Stimulated activated CD4-positive, alpha-beta T cell treated with anti-CD3 and anti-CD28 coated beads, TNF-alpha, amount 100 ng/mL, for 24 hours (primary cell): ENCODE results near the gene DKK2.

ENCODE experiments used
- DNase-seq, 3 experiments: peaks; one replicate each; pipeline ENCODE4 v3.0.0-alpha.2; 2020; ENCODE audit warnings: low read depth in 3 of 3

DKK2 gene

DNA sequence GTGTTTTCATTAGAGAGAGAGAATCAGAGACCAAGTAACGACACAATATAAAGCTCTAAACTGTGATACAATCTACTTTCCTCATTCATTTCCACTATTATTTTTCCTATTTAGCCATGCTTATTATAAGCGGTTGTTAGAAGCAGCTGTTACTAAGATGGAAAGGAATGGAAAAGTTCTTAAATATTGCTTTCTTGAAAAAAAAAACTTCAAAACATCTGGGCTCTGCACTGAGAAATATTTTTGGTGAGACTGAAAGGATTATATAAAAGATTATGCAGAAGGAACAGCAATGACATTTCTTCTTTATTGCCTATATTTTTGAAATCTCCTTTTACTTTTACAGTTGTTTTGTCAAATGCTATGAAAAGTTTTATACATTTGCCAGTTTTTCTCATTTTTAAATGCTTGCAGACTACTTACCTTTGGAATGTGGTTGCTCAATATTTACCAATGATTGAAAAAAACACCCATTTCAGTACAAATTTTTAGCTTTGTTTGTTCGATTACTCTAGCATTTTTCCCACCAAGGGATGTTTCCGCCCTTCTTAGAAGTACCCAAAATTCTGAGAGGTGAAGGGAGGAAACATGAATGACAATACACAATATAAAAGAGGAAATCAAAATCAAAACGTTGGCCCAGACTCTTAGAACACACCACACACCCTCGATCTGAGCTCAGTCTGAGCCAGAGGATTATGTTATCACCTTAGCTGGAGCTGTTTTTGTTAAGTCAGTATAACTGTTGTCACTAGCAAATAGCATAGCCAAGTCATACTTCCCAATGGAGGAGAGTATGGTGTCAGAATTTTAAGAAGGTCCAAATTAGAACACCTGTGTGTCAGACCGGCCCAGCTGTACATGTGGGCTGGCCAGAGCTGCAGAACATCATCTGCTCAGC is 18.4 kb downstream of the DKK2 start:
- DNase-seq = no peak

DNA sequence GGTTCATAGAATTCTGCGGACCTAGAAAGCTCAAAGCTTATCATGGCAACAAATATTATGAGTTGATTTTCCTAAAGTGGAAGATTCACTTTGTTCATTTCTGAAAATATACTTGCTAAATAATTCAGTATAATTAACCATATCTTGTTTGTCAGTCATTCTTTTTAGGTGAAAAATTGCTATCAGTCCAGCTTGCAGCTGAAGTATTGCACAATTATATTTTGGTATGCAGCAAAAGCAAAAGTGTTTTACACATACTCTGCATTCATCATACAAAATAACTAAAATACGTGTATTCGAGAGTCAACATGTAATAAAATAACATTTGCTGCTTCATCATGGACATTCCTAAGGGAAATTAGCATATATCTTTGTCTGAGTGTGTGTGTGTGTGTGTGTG is 24.8 kb downstream of the DKK2 start:
- no peak for DNase-seq

DNA sequence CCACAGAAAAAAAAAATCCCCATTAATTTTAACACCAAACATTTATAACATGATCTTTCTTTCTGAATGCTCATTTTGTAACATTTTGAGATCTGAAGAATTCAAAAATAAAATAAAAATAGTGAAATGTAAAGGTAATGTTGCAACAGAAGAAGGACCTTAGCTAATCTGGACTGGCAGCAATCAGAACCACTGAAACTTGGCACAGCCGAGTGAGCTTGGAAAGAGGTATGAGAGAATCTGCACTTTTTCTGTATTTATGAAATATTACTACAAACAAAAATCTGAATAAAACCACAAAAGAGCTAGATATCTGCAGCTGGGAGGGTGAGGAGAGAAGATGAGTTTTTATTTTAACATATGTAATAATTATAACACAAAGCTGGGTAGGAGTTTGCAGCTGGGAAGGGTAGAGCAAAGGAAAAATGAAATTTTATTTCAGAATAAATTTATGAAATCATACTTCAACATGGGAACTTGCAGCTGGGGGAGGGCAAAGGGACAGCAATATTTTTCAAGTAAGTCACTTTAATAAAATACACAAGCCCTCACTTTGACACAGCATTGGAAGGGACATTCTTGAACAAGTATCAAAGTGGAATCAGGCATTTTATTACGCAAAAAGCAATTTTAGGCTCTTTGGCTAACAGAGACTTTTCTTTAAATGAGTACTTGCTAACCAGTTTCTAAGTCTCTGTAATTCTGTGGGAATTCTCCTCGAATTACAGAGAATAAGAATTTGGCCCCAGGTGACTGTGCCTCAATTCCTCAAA is 26.7 kb downstream of the DKK2 start:
- no peak for DNase-seq

DNA sequence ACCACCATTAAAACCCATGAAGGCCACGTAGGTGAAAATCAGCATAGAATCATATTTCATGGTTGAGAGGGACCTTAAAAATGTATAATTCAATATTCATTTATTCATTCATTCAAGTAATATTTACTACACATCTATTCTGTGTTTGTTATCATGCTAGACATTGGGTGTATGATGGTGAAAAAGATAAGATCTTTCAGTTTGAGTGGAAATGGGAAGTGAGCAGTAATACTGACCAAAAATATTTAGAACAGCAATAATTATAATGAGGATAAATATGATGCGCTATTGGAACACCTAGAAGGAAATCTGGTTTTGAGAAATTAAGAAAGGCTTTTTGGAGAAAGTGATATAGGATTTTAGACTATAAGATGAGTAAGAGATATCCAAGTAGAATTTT is 28.0 kb downstream of the DKK2 start:
- DNase-seq = no peak

DNA sequence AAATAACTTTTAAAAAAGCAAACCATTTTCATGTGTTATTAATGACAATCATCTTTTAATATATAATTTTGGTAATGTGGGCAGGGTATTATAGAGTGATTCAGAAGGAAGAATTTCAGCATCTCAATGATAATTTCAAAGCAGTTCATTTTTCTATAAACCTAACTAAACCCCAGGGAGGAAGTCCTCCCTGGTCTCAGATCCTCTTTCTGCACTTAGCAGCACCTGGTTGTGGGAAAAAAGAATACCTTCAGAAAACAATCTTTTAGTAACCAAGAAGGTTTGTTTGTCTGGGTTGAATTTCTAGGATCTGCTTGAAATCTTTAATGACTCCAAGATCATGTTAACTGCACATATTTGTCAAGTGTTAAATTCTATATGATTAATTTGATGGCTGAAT is 29.9 kb downstream of the DKK2 start:
- no peak for DNase-seq

DNA sequence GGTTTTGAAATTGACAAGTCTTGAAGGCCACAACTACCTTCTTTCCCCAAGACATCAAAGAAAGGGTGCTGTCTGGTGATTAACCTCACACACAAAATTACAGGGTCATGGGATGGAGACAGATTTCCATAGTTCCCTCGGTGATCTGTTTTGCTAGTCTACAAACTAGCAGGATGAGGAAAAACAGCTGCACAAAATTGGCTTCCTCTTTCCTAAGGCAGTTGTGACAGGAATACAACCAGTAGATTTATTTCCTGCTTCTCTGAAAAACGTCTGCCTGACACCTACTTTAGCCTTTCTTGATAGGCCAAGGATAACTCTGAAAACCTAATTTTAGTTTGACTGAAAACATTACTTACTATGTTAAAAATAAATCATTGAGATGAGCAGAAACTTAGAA is 39.6 kb downstream of the DKK2 start:
- DNase-seq = no peak

DNA sequence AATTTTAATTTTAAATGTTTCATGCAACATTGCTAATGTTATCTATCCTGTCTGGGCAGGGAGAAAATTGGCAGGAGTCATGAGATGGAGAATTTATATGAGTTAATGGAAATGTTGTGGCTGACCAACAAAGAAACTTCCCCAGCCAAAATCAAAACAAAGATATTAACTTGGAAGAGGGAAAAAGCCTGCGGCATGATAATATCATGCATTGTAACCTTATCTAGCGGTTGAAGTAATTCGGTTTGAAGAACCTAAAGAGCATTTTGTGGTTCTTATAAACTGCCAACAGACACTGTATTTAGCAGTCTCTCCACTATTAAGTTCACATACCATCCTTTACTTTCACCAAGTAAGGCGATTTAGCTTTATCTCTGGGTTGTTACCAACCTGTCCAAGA is 42.3 kb downstream of the DKK2 start:
- DNase-seq = no peak

DNA sequence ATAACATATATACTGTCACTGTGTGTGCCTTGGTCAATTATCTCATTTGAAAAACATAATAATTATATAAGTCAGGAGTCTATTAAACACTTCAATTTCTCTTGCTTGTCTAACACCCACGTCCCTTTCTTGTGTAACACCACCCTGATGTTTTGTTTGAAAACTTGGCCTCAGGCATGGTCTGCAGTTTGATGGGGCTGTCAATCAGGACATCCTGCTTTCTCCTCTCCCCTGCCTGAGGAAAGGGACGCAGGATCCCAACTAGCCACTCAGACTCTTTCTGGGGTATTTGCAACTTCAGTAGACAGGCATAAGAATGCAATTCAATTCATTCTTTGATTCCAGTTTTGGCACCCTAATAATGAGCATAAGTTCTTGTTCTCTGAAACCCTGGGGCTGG is 48.8 kb downstream of the DKK2 start:
- DNase-seq = no peak

DNA sequence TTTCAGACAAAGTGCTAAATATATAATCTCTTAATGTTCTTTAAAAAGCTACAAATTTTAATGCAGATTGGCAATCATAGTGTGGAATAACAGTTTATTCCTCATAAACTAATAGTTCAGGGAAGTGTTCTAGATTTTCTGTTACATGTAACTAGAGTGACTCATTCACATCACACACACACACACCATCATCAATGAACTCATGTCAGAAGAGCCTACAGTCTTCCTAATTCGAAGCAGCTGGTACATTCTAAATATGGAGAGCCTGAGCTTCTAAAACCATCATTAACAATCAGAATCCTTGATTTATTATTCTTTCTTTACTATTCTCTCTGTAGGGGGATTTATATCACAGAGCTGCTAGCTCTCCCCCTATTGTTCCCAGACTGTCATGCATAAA is 49.6 kb downstream of the DKK2 start:
- no peak for DNase-seq

DNA sequence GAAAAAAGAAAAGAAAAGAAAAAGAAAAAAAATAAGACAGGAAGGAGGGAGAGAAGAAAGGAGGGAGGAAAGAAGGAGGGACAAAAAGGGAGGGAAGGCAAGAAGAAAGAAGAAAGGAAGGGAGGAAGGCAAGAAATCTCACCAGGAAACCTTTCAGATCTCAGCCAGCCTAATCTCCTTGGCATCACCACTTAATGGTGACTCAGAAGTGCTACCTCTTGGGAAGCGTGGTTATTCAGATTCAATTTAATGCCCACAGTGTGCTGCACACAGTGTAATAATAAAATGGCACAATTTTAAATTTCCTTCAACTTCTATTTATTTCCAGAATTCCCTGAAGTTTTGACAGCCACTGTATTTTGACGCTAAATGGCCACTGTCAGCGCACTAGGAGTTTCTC is 50.3 kb downstream of the DKK2 start:
- DNase-seq = no peak

DNA sequence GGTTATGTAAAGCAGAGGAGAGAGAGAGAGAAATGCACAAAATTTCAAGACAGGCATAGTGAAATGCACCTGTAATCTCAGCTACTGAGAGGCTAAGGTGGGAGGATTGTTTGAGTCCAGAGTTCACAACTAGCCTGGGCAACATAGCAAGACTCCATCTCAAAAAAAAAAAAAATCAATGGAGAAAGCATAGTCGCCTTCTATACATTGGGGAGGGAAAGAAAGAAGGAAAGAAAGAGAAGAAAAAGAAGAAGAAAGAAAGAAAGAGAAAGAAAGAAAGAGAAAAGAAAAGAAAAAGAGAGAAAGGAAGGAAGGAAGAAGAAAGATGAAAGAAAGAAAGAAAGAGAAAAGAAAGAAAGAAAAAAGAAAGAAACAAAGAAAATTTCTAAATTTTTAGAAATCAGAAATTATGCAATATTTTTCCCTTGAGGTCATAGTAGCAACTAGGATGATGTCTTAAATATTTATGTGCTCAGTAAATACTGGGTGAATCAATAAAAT is 53.4 kb downstream of the DKK2 start:
- no peak for DNase-seq

DNA sequence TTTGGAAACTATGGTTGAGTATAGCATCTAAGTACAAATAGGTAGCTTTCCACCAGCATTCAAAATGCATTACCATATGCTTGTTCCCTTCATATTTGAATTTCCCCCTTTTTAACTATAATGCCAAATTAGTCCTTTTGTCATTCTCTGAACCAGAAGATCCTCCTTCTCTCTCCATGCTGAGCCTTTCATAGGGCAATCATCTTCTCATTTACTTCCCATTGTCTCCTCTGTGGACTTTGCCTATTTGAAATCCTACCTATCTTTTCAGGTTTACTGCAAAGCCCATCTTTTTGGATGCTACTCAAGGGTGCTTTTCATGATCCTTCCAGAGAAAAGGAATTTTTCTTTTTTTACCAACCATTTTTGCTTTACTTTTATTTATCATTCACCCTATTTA is 54.7 kb downstream of the DKK2 start:
- no peak for DNase-seq

DNA sequence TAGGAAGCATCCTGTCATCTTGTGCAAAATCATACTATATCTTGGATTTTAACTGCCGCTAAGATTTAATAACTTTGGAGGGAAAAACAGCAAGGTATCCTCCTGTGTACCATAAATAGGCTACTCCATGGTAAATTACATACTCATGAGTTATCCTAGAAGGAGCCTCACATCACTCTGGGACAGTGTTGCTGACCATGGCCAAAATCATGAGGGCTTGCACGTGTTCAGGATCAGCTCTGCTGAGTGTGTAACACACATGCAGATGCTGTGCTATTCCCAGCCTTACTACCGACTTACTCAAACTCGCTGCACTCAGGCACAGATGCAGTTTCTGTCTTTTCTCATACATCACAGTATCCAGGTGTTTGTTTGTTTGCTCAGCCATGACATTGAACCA is 56.6 kb downstream of the DKK2 start:
- no peak for DNase-seq

DNA sequence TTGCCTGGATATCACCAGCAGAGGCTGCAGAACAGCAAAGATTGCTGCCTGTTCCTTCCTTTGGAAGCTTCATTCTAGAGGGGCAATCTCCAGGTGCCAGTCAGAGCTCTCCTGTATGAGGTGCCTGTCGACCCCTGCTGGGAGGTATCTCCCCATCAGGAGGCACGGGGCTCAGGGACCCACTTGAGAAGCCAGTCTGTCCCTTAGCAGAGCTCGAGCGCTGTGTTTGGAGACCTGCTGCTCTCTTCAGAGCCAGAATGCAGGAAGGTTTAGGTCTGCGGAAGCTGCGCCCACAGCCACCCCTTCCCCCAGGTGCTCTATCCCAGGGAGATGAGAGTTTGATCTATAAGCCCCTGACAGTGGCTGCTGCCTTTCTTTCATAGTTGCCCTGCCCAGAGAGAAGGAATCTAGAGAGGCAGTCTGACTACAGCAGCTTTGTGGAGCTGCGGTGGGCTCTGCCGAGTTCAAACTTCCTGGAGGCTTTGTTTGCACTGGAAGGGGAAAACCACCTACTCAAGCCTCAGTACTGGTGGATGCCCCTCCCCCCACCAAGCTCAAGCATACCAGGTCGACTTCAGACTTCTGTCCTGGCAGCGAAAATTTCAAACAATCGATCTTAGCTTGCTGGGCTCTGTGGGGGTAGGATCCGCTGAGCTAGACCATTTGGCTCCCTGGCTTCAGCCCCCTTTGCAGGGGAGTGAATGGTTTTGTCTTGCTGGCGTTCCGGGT is 57.9 kb downstream of the DKK2 start:
- DNase-seq = no peak

DNA sequence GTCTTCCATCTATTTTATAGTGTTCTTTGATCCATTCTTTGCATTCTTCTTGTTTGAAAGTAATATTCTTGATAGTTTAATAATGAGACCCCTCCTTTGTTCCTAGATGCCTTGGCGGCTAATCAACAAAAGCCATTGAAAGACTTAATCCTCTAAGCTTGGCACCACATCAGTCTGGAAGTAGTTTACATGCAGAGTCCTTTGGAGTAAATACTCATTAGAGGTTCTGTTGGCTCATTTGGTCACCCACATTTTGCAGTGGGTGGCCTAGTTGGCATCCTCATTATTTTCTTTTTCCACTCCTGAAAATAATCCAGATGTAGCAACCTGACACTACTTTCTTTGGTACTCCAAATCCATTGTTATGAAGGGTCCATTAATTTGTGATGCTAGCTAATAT is 64.5 kb downstream of the DKK2 start:
- no peak for DNase-seq

DNA sequence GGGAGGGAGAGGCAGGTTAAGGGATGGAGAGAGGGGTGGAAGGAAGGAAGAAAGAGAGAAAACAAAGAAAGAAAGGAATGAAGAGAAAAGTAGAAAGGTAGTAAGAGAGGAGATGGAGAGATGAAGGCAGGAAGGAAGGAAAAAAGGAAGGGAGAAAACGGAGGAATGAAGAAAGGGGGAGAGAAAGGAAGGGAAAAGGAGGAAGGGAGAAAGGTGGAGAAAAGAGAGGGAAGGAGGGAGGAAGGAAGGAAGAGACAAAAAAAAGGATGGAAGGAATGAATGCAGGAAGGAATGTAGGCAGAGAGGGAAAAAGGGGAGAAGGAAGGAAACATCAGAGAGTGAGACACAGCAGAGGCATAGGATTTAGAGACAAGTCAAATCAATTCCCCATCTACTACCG is 68.2 kb downstream of the DKK2 start:
- DNase-seq = no peak

DNA sequence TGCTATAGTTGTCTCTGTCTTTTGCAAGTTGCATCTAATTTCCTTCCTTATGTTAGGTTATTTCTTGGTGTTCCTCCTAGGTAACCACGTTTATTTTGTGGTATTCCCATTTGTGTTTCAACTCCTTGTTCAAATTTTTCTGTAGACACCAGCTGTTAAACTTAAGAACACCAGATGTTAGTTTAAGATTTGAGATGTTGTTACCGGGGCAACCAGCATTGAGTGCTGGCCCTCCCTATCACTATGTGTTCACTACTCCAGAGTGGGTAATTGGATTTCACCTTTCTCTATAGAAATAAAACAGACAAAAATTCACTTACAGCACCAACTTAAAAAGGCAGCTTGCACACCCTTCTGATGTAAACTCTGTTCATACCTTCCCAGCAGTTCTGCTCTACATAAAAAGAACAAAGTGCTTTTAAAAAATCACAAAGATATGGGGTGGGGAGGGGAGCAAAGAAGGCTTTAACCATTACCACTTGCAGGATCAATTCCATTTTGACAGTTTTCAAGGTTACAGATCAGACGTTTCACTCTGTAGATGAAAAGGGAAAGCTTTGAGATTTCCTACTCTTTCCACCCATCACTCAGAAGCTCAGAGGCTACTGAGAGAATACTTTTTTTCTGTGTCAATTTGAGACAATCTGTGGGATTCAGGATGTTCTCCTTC is 82.9 kb downstream of the DKK2 start:
- DNase-seq = no peak

DNA sequence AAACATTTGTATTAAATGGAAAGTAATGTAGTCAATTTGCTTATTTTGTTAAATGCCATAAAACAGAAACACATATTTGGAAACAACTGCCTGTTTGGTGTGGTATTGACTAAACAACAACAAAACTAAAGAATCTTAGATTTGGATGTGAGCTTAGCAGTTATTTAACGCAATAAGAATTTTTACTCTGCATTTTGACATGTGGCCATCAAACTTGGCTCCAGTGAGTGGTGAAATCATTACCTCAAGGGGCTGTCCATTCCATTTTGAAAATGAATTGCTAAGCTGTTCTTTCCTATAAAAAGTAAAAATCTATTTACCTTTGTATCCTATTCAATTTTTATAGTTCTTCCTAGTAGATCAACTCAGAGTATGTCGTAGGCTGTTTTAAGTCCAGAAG is 84.2 kb downstream of the DKK2 start:
- no peak for DNase-seq

DNA sequence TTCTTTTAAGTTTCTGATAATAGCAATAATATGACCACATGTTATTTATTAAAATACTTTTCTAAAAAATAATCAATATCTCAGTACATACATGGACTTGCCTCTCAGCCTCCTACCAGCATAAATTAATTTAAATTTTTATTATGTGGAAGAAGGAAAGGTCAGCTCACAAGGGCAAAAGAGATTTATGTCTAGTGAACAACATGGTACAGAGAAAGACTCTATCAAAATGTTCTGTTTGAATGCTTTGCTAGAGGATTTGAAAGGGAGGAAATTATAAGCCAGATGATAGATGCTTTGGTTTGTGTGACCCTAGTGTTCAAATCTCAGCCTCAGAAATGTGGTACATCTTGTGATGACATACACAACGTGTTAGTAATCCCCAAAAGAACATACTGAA is 94.3 kb downstream of the DKK2 start:
- DNase-seq = no peak

DNA sequence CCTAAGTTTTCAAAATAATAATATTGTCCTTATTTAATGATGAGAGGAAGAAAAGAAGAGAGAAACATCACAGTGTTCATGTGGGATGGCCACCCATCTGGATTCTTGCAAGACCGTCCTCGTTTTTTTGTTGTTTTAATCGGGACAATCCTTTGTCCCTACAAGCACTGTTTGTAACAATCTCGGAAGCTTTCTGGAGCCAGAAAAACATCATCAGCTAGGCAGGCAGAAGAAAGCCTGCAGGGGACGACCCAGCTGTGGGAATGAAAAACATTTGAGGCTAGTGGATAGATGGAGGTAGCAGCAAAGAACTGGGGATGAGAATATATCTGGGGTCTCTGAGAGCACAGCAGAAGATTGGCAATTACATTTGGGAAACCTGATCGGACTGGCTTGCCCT is 105.6 kb downstream of the DKK2 start:
- DNase-seq = no peak

DNA sequence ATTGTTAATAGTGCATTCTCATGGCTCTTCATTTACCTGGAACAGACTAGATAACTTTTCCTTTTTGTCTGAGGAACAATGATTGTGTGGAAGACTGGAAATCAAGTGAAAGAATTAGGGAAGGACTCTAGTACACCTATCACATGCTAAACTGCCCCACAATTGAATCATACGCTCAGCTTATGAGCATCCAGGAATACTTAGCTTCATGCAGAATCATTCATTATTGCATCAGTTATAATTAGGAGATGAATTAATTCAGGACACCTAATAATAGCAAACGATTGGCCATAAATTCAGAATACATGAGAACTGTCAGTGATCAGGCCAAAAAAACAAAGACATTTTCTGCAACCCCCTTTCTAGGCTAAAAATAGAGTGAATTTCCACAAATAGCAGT is 106.9 kb downstream of the DKK2 start:
- DNase-seq = no peak

DNA sequence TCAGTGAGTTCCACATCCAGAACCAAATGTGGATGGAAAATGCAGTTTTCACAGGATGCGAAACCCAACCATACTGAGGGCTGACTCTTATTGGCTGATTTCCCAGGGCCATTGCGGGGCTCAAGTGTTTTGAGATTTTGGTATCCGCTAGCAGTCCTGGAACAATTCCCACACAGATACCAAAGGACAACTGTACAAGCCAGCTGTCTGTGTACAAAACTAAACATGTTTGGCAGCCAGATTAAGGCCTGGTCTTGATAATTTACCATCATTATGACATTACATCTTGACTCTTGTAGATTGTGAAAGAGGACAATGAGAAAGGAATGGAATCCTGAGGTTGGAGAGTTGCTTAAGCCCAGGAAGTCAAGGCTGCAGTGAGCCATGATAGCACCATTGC is 121.9 kb downstream of the DKK2 start:
- DNase-seq = no peak
